CD4-positive, alpha-beta T cell (primary cell): ENCODE measurements around the gene PRICKLE2. TPM values are rescaled to one million over a fixed set of nuclear protein-coding genes. Genes with fewer than 3 reads are reported as not detected.

Experiments
- ATAC-seq: fragments of 200-7000 bp; cut with Tn5 transposase; one replicate; pipeline ENCODE4 v1.10.0; 2022; ENCODE audit warnings: mild to moderate bottlenecking; ENCODE audit not compliant: poor library complexity
- CTCF ChIA-PET: fragments of 350-600 bp; sonication (Branson Sonifier 250); formaldehyde crosslinking; loops from one replicate; lab custom pipeline; 2021; ENCODE audit warnings: antibody characterized with exemption, inconsistent platforms; lab: Charles Lee
- POLR2A ChIA-PET: fragments of 350-600 bp; sonication (Branson Sonifier 250); formaldehyde crosslinking; loops from one replicate; lab custom pipeline; 2021; ENCODE audit warnings: antibody characterized with exemption, inconsistent platforms; lab: Charles Lee
- DNase-seq, 14 experiments: peaks; one replicate each; pipeline ENCODE4 v3.0.0-alpha.2; 2013 to 2020; ENCODE audit warnings: mixed read lengths in 2 of 14
- H3K27ac ChIP-seq, 2 donors: one replicate each; pipeline versions ENCODE4 v1.5.1 to v1.7.0; 2013; ENCODE audit warnings: low read length in 2 of 2, low read depth in 1 of 2, mild to moderate bottlenecking in 1 of 2
- H3K27me3 ChIP-seq, 2 experiments: 1 replicate in 1 of 2; 2 replicates in 1 of 2; pipeline versions ENCODE4 v1.6.1 to v1.7.0; 2013; ENCODE audit warnings: low read length in 2 of 2, control low read depth in 1 of 2, mild to moderate bottlenecking in 1 of 2, moderate library complexity in 1 of 2; ENCODE audit not compliant: insufficient read depth in 2 of 2, control insufficient read depth in 1 of 2
- H3K36me3 ChIP-seq: one replicate; pipeline ENCODE4 v1.6.1; 2013; ENCODE audit warnings: low read length, control low read depth; ENCODE audit not compliant: insufficient read depth
- H3K4me1 ChIP-seq: one replicate; pipeline ENCODE4 v1.6.1; 2013; ENCODE audit warnings: low read length, control low read depth; ENCODE audit not compliant: insufficient read depth
- H3K4me3 ChIP-seq: one replicate; pipeline ENCODE4 v1.5.1; 2013; ENCODE audit warnings: mild to moderate bottlenecking, low read length, moderate library complexity
- H3K9me3 ChIP-seq, 2 experiments: 1 replicate in 1 of 2; 2 replicates in 1 of 2; pipeline versions ENCODE4 v1.6.1 to v1.7.0; 2013; ENCODE audit warnings: low read length in 2 of 2, mild to moderate bottlenecking in 2 of 2, control low read depth in 1 of 2, moderate library complexity in 1 of 2; ENCODE audit not compliant: control insufficient read depth in 1 of 2, insufficient read depth in 1 of 2
- H3K27ac Mint-ChIP-seq: one replicate; pipeline ENCODE4 v1.8.0; 2020; ENCODE audit warnings: mixed read lengths
- H3K27me3 Mint-ChIP-seq: one replicate; pipeline ENCODE4 v1.8.0; 2021; ENCODE audit warnings: mixed read lengths
- H3K36me3 Mint-ChIP-seq: one replicate; pipeline ENCODE4 v1.8.0; 2021; ENCODE audit warnings: low read depth, mixed read lengths
- H3K4me1 Mint-ChIP-seq: one replicate; pipeline ENCODE4 v1.8.0; 2021; ENCODE audit warnings: low read depth, mixed read lengths
- H3K4me3 Mint-ChIP-seq: one replicate; pipeline ENCODE4 v1.8.0; 2020; ENCODE audit warnings: mild to moderate bottlenecking, mixed read lengths
- H3K9me3 Mint-ChIP-seq: one replicate; pipeline ENCODE4 v1.8.0; 2020; ENCODE audit warnings: mixed read lengths
- CTCF ChIP-seq: fragments of 200-600 bp; IDR thresholded peaks from one replicate; pipeline ENCODE4 v1.8.0; 2022; ENCODE audit warnings: antibody characterized with exemption, mild to moderate bottlenecking
- intact Hi-C, 2 experiments: fragments of 100-400 bp; cut with DNase I in 1 of 2; cut with micrococcal nuclease in 1 of 2; formaldehyde crosslinking; loops; one replicate each; pipeline versions ENCODE4 v1.15.1 to v1.9.0; 2023 to 2025; cut with DNase I, micrococcal nuclease
- total RNA-seq, 174 experiments: library from RNA in 2 of 174; stranded (reverse) in 2 of 174; gene quantifications; one replicate each; pipeline ENCODE4 v1.2.3 and lab custom pipeline; 2021 to 2026

PRICKLE2 gene
- total RNA-seq, 2 experiments from 2014 or later = not detected

GRCh38 chr3:64064804-64065203 lies 160.5 kb downstream of the PRICKLE2 start:
- intact Hi-C loops = no loop called here
- H3K4me3 Mint-ChIP-seq = no peak overlapping the region

GRCh38 chr3:64063983-64064438 lies 161.3 kb downstream of the PRICKLE2 start:
- Mint-ChIP-seq H3K36me3 (no peaks in the 10 kb centered on the region), H3K27ac (no peak overlapping the region), H3K4me3 (no peak overlapping the region), H3K9me3 (no peaks in the 10 kb centered on the region), H3K4me1 (no peaks in the 10 kb centered on the region), H3K27me3 (peaks cover 45% of the 10 kb centered on the region)
- no peak for TF ChIP-seq CTCF
- H3K27ac ChIP-seq = no peak overlapping the region
- ATAC-seq (no peak), DNase-seq (no peak)
- intact Hi-C loops = no loop called here
- H3K36me3 ChIP-seq = no peaks in the 10 kb centered on the region
- no peak overlapping the region for H3K4me3 ChIP-seq
- ChIA-PET POLR2A (no interaction called here), CTCF (interaction anchor here (1.6 kb wide), 1 partner anchor 10 kb away, joined by 3 read pairs; no protein-coding TSS in a partner anchor)
- H3K4me1 ChIP-seq = no peaks in the 10 kb centered on the region
- no peaks in the 10 kb centered on the region for H3K9me3 ChIP-seq
- H3K27me3 ChIP-seq = no peaks in the 10 kb centered on the region

More at GRCh38 chr3:64064804-64065203, 160.5 kb downstream of the PRICKLE2 start:
- ChIA-PET POLR2A (no interaction called here), CTCF (no interaction called here)
- Histone ChIP-seq H3K4me1 (no peaks in the 10 kb centered on the region), H3K36me3 (no peaks in the 10 kb centered on the region), H3K4me3 (no peak overlapping the region), H3K9me3 (no peaks in the 10 kb centered on the region), H3K27ac (no peak overlapping the region), H3K27me3 (no peaks in the 10 kb centered on the region)
- H3K27me3 Mint-ChIP-seq = peaks cover 46% of the 10 kb centered on the region
- ATAC-seq (no peak), DNase-seq (no peak)
- H3K9me3 Mint-ChIP-seq = no peaks in the 10 kb centered on the region
- no peaks in the 10 kb centered on the region for H3K4me1 Mint-ChIP-seq
- no peaks in the 10 kb centered on the region for H3K36me3 Mint-ChIP-seq
- H3K27ac Mint-ChIP-seq = no peak overlapping the region
- no peak for TF ChIP-seq CTCF

DNA sequence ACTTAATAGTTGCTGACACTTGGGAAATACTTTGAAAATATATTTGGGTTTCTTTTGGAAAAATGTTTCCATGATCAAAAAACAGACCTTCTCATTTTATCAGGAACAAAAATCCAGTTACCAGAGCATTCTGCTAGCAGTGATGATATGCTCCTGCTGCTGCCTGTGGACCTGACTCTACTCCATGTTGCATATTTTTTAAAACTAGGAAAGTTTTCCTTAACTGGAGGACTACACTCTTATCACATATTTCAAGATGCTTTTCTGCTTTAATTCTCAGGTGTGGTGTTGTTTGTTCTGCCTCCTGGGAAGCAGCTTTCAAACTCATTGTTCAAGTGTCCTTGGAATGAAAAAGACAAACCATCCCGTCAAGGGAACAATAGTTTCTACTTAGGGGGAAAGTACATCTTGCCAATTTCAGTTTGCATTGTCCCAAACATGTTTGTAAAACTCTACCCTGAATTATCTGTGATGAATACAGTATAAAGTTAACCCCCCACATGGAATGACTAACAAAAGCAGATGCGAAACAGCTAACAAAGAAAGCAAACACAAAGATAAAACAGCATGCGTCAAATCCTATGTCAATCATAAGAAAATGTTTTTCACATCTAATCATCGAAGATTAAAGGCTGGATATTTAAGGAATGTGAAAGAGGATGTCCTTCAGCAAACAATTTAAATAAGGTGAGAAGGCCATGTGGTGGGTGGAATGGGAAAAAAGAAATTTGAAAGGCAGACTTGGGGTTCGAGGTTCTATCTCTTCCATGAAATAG lies 161.9 kb downstream of the PRICKLE2 start:
- ChIA-PET POLR2A (interaction anchor here (0.8 kb wide), 1 partner anchor 424 kb away, joined by 4 read pairs; no protein-coding TSS in a partner anchor), CTCF (interaction anchor here (1.6 kb wide), 1 partner anchor 11 kb away, joined by 3 read pairs; no protein-coding TSS in a partner anchor)
- H3K27me3 ChIP-seq = no peaks in the 10 kb centered on the region
- DNase-seq = no peak
- intact Hi-C loops = no loop called here
- ATAC-seq = no peak
- H3K36me3 ChIP-seq = no peaks in the 10 kb centered on the region
- no peak overlapping the region for H3K4me3 ChIP-seq
- no peaks in the 10 kb centered on the region for H3K36me3 Mint-ChIP-seq
- H3K9me3 Mint-ChIP-seq = no peaks in the 10 kb centered on the region
- peaks cover 39% of the 10 kb centered on the region for H3K27me3 Mint-ChIP-seq
- no peaks in the 10 kb centered on the region for H3K9me3 ChIP-seq
- no peak overlapping the region for H3K27ac ChIP-seq
- H3K27ac Mint-ChIP-seq = no peak overlapping the region
- no peak for TF ChIP-seq CTCF
- H3K4me1 ChIP-seq = no peaks in the 10 kb centered on the region
- H3K4me3 Mint-ChIP-seq = no peak overlapping the region
- H3K4me1 Mint-ChIP-seq = no peaks in the 10 kb centered on the region
